H1 (cell line): Measurements from ENCODE around the gene SLC22A3. TPM values are rescaled to one million over a fixed set of nuclear protein-coding genes. Genes with fewer than 3 reads are reported as not detected.

Source experiments
- CTCF ChIA-PET: fragments of 300-600 bp; sonication (Branson Sonifier 250); formaldehyde crosslinking; loops from one replicate; lab custom pipeline; 2021; ENCODE audit not compliant: partially characterized antibody; lab: Charles Lee
- POLR2A ChIA-PET: fragments of 300-600 bp; sonication (Branson Sonifier 250); formaldehyde crosslinking; loops from one replicate; lab custom pipeline; 2021; ENCODE audit warnings: inconsistent platforms; ENCODE audit not compliant: partially characterized antibody; lab: Charles Lee
- DNase-seq, 2 experiments: peaks; one replicate each; pipeline versions ENCODE4 v3.0.0 to v3.0.0-alpha.2; 2010 to 2022; ENCODE audit warnings: low spot score in 2 of 2, low read depth in 1 of 2, mixed read lengths in 1 of 2
- FAIRE-seq: peaks from 2 replicates; lab custom pipeline; 2011; peaks lifted over from hg19 to GRCh38; lab: Jason Lieb, UNC
- H2AFZ ChIP-seq: 2 replicates; pipeline ENCODE4 v1.8.1; 2012; ENCODE audit warnings: low read length, inconsistent platforms
- H2AK5ac ChIP-seq: 2 replicates; pipeline ENCODE4 v1.6.1; 2013; ENCODE audit warnings: low read depth, low read length
- H2BK120ac ChIP-seq: replicated peaks from 2 replicates; pipeline ENCODE3; 2013; ENCODE audit warnings: low read depth, low read length, inconsistent platforms
- H2BK12ac ChIP-seq: 2 replicates; pipeline ENCODE4 v1.6.1; 2013; ENCODE audit warnings: low read depth, low read length
- H2BK15ac ChIP-seq: 2 replicates; pipeline ENCODE4 v1.6.1; 2013; ENCODE audit warnings: low read length
- H2BK20ac ChIP-seq: 2 replicates; pipeline ENCODE4 v1.6.1; 2013; ENCODE audit warnings: low read length
- H2BK5ac ChIP-seq: 2 replicates; pipeline ENCODE4 v1.6.1; 2013; ENCODE audit warnings: low read depth, low read length
- H3K14ac ChIP-seq: 2 replicates; pipeline ENCODE4 v1.6.1; 2013; ENCODE audit warnings: inconsistent platforms; ENCODE audit not compliant: insufficient read length
- H3K18ac ChIP-seq: 2 replicates; pipeline ENCODE4 v1.6.1; 2013; ENCODE audit warnings: low read length; ENCODE audit errors: extremely low read depth
- H3K23ac ChIP-seq: 2 replicates; pipeline ENCODE4 v1.6.1; 2013; ENCODE audit warnings: inconsistent platforms; ENCODE audit not compliant: insufficient read length
- H3K23me2 ChIP-seq: 2 replicates; pipeline ENCODE4 v1.6.1; 2013; ENCODE audit warnings: low read depth, low read length
- H3K27ac ChIP-seq: 2 replicates; pipeline ENCODE4 v1.6.1; 2011; ENCODE audit warnings: low read depth, low read length, inconsistent platforms
- H3K27me3 ChIP-seq, 4 experiments: replicated peaks in 1 of 4; 1 replicate in 1 of 4; 2 replicates in 3 of 4; pipeline versions ENCODE4 v1.6.1 to v1.8.1; 2011 to 2013; ENCODE audit warnings: low read length in 3 of 4, mild to moderate bottlenecking in 3 of 4, inconsistent platforms in 2 of 4, mixed read lengths in 2 of 4, moderate library complexity in 1 of 4; ENCODE audit not compliant: control insufficient read depth in 3 of 4, insufficient read depth in 3 of 4; ENCODE audit errors: extremely low read depth in 1 of 4
- H3K36me3 ChIP-seq, 4 experiments: 2 replicates each; pipeline versions ENCODE4 v1.6.1 to v1.8.1; 2011 to 2013; ENCODE audit warnings: mild to moderate bottlenecking in 4 of 4, low read length in 3 of 4, moderate library complexity in 2 of 4, control low read depth in 1 of 4, inconsistent platforms in 1 of 4; ENCODE audit not compliant: insufficient read depth in 4 of 4, control insufficient read depth in 2 of 4
- H3K4ac ChIP-seq: replicated peaks from 2 replicates; pipeline ENCODE3; 2013; ENCODE audit warnings: low read length, low read depth, mixed read lengths, inconsistent platforms; ENCODE audit not compliant: insufficient read length
- H3K4me1 ChIP-seq, 4 experiments: replicated peaks in 1 of 4; 1 replicate in 1 of 4; 2 replicates in 3 of 4; pipeline versions ENCODE4 v1.6.1 to v1.8.1; 2011 to 2013; ENCODE audit warnings: low read length in 3 of 4, inconsistent platforms in 2 of 4, mixed read lengths in 1 of 4; ENCODE audit not compliant: insufficient read depth in 4 of 4, control insufficient read depth in 3 of 4
- H3K4me2 ChIP-seq, 2 experiments: 2 replicates each; pipeline versions ENCODE4 v1.6.1 to v1.8.1; 2011 to 2013; ENCODE audit warnings: low read depth in 2 of 2, low read length in 2 of 2, control low read depth in 1 of 2, inconsistent platforms in 1 of 2, mild to moderate bottlenecking in 1 of 2; ENCODE audit not compliant: insufficient read depth in 1 of 2
- H3K4me3 ChIP-seq, 4 experiments: fragments of 200-600, 300-600 bp in 1 of 4; sonication (generic), shearing (Covaris generic), sonication (Bioruptor Twin) in 1 of 4; 2 replicates each; pipeline versions ENCODE4 v1.5.1 to v1.8.1; 2011 to 2016; ENCODE audit warnings: low read length in 4 of 4, low read depth in 3 of 4, control low read depth in 2 of 4, inconsistent platforms in 2 of 4, mild to moderate bottlenecking in 2 of 4, mixed read lengths in 1 of 4, moderate library complexity in 1 of 4; ENCODE audit not compliant: insufficient read depth in 2 of 4; ENCODE audit errors: extremely low read depth in 1 of 4
- H3K56ac ChIP-seq: replicated peaks from 2 replicates; pipeline ENCODE3; 2013; ENCODE audit warnings: low read depth, mild to moderate bottlenecking, mixed read lengths, low read length, inconsistent platforms; ENCODE audit not compliant: insufficient read length
- H3K79me1 ChIP-seq: 2 replicates; pipeline ENCODE4 v1.6.1; 2013; ENCODE audit warnings: low read depth, low read length, control low read depth
- H3K79me2 ChIP-seq, 2 experiments: 2 replicates each; pipeline versions ENCODE4 v1.6.1 to v1.8.1; 2012 to 2013; ENCODE audit warnings: low read length in 2 of 2, mild to moderate bottlenecking in 2 of 2, inconsistent platforms in 1 of 2; ENCODE audit not compliant: insufficient read depth in 2 of 2, control insufficient read depth in 1 of 2
- H3K9ac ChIP-seq, 4 experiments: replicated peaks in 1 of 4; 1 replicate in 1 of 4; 2 replicates in 3 of 4; pipeline versions ENCODE4 v1.6.1 to v1.8.1; 2011 to 2013; ENCODE audit warnings: low read depth in 3 of 4, low read length in 3 of 4, control low read depth in 2 of 4, mild to moderate bottlenecking in 2 of 4, moderate library complexity in 2 of 4, inconsistent platforms in 1 of 4; ENCODE audit errors: extremely low read depth in 1 of 4
- H3K9me3 ChIP-seq, 2 experiments: 2 replicates each; pipeline versions ENCODE4 v1.6.1 to v1.8.1; 2012 to 2013; ENCODE audit warnings: mild to moderate bottlenecking in 2 of 2, moderate library complexity in 2 of 2, control low read depth in 1 of 2, inconsistent platforms in 1 of 2, low read depth in 1 of 2, low read length in 1 of 2, mixed read lengths in 1 of 2; ENCODE audit not compliant: insufficient read depth in 2 of 2
- H4K20me1 ChIP-seq, 2 experiments: replicated peaks in 1 of 2; 2 replicates each; pipeline versions ENCODE3 to v1.8.1; 2011 to 2013; ENCODE audit warnings: inconsistent platforms in 2 of 2, low read length in 2 of 2, mild to moderate bottlenecking in 1 of 2; ENCODE audit not compliant: insufficient read depth in 2 of 2, control insufficient read depth in 1 of 2
- H4K5ac ChIP-seq: 2 replicates; pipeline ENCODE4 v1.6.1; 2013; ENCODE audit warnings: low read length, low read depth, mixed read lengths, inconsistent platforms; ENCODE audit not compliant: insufficient read length
- H4K8ac ChIP-seq: 2 replicates; pipeline ENCODE4 v1.8.0; 2013; ENCODE audit warnings: mild to moderate bottlenecking, moderate library complexity, low read length, inconsistent platforms; ENCODE audit not compliant: insufficient read depth; ENCODE audit errors: extremely low read depth
- H4K91ac ChIP-seq: replicated peaks from 2 replicates; pipeline ENCODE3; 2013; ENCODE audit warnings: low read length, mixed read lengths, inconsistent platforms; ENCODE audit not compliant: insufficient read length
- CHD2 ChIP-seq: IDR thresholded peaks from 2 replicates; pipeline ENCODE4 v1.6.1; 2012; ENCODE audit warnings: low read length, improper control_type of control experiment
- CTCF ChIP-seq, 3 experiments: IDR thresholded peaks; 1 replicate in 2 of 3; 2 replicates in 1 of 3; pipeline versions ENCODE4 v1.5.1 to v1.6.1; 2011; ENCODE audit warnings: low read length in 3 of 3, mild to moderate bottlenecking in 3 of 3, inconsistent platforms in 2 of 3, low read depth in 1 of 3, moderate library complexity in 1 of 3; ENCODE audit not compliant: insufficient read depth in 1 of 3; ENCODE audit errors: control extremely low read depth in 1 of 3
- RXRA ChIP-seq: IDR thresholded peaks from 2 replicates; pipeline ENCODE4 v1.6.1; 2011; ENCODE audit warnings: low read depth, mild to moderate bottlenecking, low read length, moderate library complexity; ENCODE audit not compliant: insufficient read depth
- WGBS, 2 experiments: shearing (Covaris generic) in 1 of 2; methylation state at CpG; one replicate each; pipeline versions ENCODE4 v1.1.6 to v1.1.7; 2013 to 2015; ENCODE audit warnings: low lambda C conversion rate in 2 of 2, mixed read lengths in 2 of 2, inconsistent platforms in 1 of 2, low coverage in 1 of 2, missing lambda C conversion rate in 1 of 2; ENCODE audit not compliant: insufficient replicate concordance in 2 of 2, insufficient coverage in 1 of 2, insufficient read length in 1 of 2; ENCODE audit errors: extremely low coverage in 1 of 2, missing lambda C conversion rate in 1 of 2; 5-methylcytosine and 5-hydroxymethylcytosine counted together
- polyA plus RNA-seq, 7 experiments: library from polyadenylated mRNA; depleted of rRNA in 3 of 7; stranded (reverse) in 5 of 7; unstranded in 2 of 7; fragments of >200 nt in 5 of 7; fragments of 200-250 nt in 2 of 7; gene quantifications; 1 replicate in 5 of 7; 2 replicates in 1 of 7; 4 replicates in 1 of 7; pipeline versions ENCODE4 v1.2.1 to v1.2.3, GENCODE V29; 2011 to 2013; ENCODE audit warnings: missing spikeins in 2 of 7, mixed read lengths in 2 of 7
- total RNA-seq: library from RNA; stranded (reverse); fragmentation: NEBNext Ultra II Directional; extraction: Animal tissue kit (Norgen Biotek cat#: 25700); gene quantifications from 2 replicates; pipeline ENCODE4 v1.2.1, GENCODE V29; 2021

Gene SLC22A3
- total and polyA plus RNA-seq, 2 of the 8 experiments (the other 6 are each of a cell fraction or from before 2014, with no cell fraction given) = 1.0 to 2.9 TPM

- H2BK20ac ChIP-seq = no peak overlapping the region
- ChIA-PET POLR2A (no interaction called here), CTCF (interaction anchor here (1.1 to 1.6 kb wide), 2 partner anchors 39 to 195 kb away, joined by 3 to 8 read pairs; no protein-coding TSS in a partner anchor)
- H4K5ac ChIP-seq = no peak overlapping the region
- H2AK5ac ChIP-seq = no peak overlapping the region
- no peaks in the 10 kb centered on the region for H3K79me2 ChIP-seq
- 95% methylated on average over 1 of the region's 1 CpG; no CpG with 5 or more reads in 1 of the 2 experiments for WGBS, 2 experiments
- H3K14ac ChIP-seq = no peak overlapping the region
- H2BK5ac ChIP-seq = no peak overlapping the region
- no peak overlapping the region for H4K91ac ChIP-seq
- H3K9me3 ChIP-seq = no peaks in the 10 kb centered on the region
- H2BK12ac ChIP-seq = no peak overlapping the region
- no peak overlapping the region for H3K4me2 ChIP-seq
- no peaks in the 10 kb centered on the region for H4K20me1 ChIP-seq
- no peaks in the 10 kb centered on the region for H3K36me3 ChIP-seq
- DNase-seq = no peak
- no peak for FAIRE-seq
- H3K4me3 ChIP-seq = no peak overlapping the region
- H3K4me1 ChIP-seq = no peaks in the 10 kb centered on the region
- no peak overlapping the region for H2AFZ ChIP-seq
- no peak overlapping the region for H2BK15ac ChIP-seq
- H3K18ac ChIP-seq = no peak overlapping the region
- H3K23me2 ChIP-seq = no peaks in the 10 kb centered on the region
- H3K9ac ChIP-seq = no peak overlapping the region
- no peak overlapping the region for H3K27ac ChIP-seq
- no peak overlapping the region for H2BK120ac ChIP-seq
- no peaks in the 10 kb centered on the region for H3K79me1 ChIP-seq
- H4K8ac ChIP-seq = no peak overlapping the region
- H3K27me3 ChIP-seq = no peaks in the 10 kb centered on the region
- no peak overlapping the region for H3K56ac ChIP-seq
- no peak overlapping the region for H3K4ac ChIP-seq
- H3K23ac ChIP-seq = no peak overlapping the region
- TF ChIP-seq RXRA (no peak), CHD2 (no peak), CTCF (IDR thresholded peaks at IDR 0.05; ENCODE audit: control extremely low read depth in 1 of 3, insufficient read depth in 1 of 3, low read depth in 1 of 3, low read length in 3 of 3) (no peak)
These were observed 69.0 kb downstream of the SLC22A3 start for GRCh38 chr6:160417146-160417545.
